Sigmoid colon (tissue), 7 donors: ENCODE data around the gene DUSP14. TPM values are rescaled to one million over a fixed set of nuclear protein-coding genes. Genes with fewer than 3 reads are reported as not detected.

Experiments used
- DNase-seq: peaks from one replicate; pipeline ENCODE4 v3.0.0-alpha.2; 2019
- H3K27ac ChIP-seq, 4 donors: fragments of 200-600 bp; sonication (generic); one replicate each; pipeline ENCODE4 v1.5.1; 2016 to 2019; ENCODE audit warnings: mild to moderate bottlenecking in 1 of 4
- H3K27me3 ChIP-seq, 3 donors: fragments of 200-600 bp; sonication (generic); one replicate each; pipeline ENCODE4 v1.5.1; 2019; ENCODE audit warnings: mild to moderate bottlenecking in 1 of 3
- H3K36me3 ChIP-seq, 4 donors: fragments of 200-600 bp; sonication (generic); one replicate each; pipeline ENCODE4 v1.5.1; 2016 to 2019
- H3K4me1 ChIP-seq, 4 donors: fragments of 200-600 bp; sonication (generic); one replicate each; pipeline ENCODE4 v1.5.1; 2017 to 2019
- H3K4me3 ChIP-seq, 4 donors: fragments of 200-600 bp; sonication (generic); one replicate each; pipeline ENCODE4 v1.5.1; 2017 to 2019; ENCODE audit warnings: mild to moderate bottlenecking in 2 of 4, moderate library complexity in 1 of 4
- H3K9me3 ChIP-seq, 4 donors: fragments of 200-600 bp in 3 of 4; sonication (generic) in 3 of 4; one replicate each; pipeline versions ENCODE4 v1.5.1 to v1.6.1; 2013 to 2019
- EP300 ChIP-seq, 4 donors: sonication (generic); formaldehyde crosslinking; IDR thresholded peaks; one replicate each; pipeline ENCODE4 v1.6.1; 2017; ENCODE audit warnings: antibody characterized with exemption in 4 of 4
- POLR2A ChIP-seq, 2 donors: fragments of 450-650 bp; IDR thresholded peaks; one replicate each; pipeline ENCODE4 v1.6.1; 2016; ENCODE audit warnings: antibody characterized with exemption in 2 of 2, mild to moderate bottlenecking in 2 of 2, moderate library complexity in 2 of 2
- POLR2AphosphoS5 ChIP-seq, 4 donors: sonication (generic); formaldehyde crosslinking; IDR thresholded peaks; one replicate each; pipeline ENCODE4 v1.6.1; 2017; ENCODE audit warnings: antibody characterized with exemption in 4 of 4
- WGBS, 2 donors: extraction: QIAGEN DNeasy Blood & Tissue Kit; methylation state at CpG; one replicate each; pipeline ENCODE4 v1.1.7; 2013; 5-methylcytosine and 5-hydroxymethylcytosine counted together
- intact Hi-C: fragments of 100-400 bp; cut with DNase I; formaldehyde crosslinking; loops from one replicate; pipeline ENCODE4 v1.15.1; 2023
- polyA plus RNA-seq, 3 donors: library from polyadenylated mRNA; stranded (reverse); fragments of 200-250 nt; gene quantifications; one replicate each; pipeline ENCODE4 v1.2.3, GENCODE V29; 2013
- total RNA-seq, 4 donors: library from RNA; depleted of rRNA; stranded (reverse); fragments of >200 nt; gene quantifications; one replicate each; pipeline ENCODE4 v1.1.0, GENCODE V29; 2016
- TF ChIP-seq, protein P1 (sequence below), 4 experiments: fragments of 450-650 bp in 3 of 4; fragments of 200-600 bp in 1 of 4; IDR thresholded peaks; one replicate each; pipeline ENCODE4 v1.5.1; 2016 to 2019; ENCODE audit warnings: antibody characterized with exemption in 4 of 4, mild to moderate bottlenecking in 3 of 4, moderate library complexity in 2 of 4
- donor health status: healthy with polysubstance abuse.
- donor health status: Bipolar disorder and iron deficiency.
- donor health status: healthy.

DUSP14 gene
- total and polyA plus RNA-seq, 7 donors = 1.2 to 25.2 (median 18.5) TPM

DNA sequence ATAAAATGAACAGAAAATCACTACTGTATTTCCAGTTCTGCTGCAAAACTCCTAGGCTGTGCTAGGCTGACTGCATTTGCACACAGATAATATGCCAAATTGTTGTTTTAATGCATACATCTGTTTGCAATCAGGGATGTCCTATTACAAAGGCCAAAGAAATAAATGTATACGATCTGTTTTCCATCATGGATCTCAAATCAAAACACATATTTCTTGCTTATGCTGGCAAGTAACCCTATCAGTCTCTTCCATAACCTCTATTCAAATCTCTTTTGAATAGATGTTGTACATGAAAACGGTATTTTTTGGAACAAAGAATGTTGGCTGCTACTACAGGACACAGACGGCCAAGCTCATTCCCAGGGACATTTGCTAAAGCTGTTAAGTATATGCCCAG, 56.6 kb downstream of the DUSP14 start:
- no peak for DNase-seq
- WGBS, 2 donors = 25 to 60% methylated on average over 3 of the region's 3 CpGs
- Histone ChIP-seq H3K27me3 (no peaks in the 10 kb centered on the region), H3K4me3 (no peak overlapping the region), H3K9me3 (no peaks in the 10 kb centered on the region), H3K27ac (no peak overlapping the region), H3K36me3 (peaks cover 3 to 13% (median 9%) of the 10 kb centered on the region in 4 donors), H3K4me1 (peaks cover 0 to 23% (median 11%) of the 10 kb centered on the region in 4 donors)
- TF ChIP-seq POLR2AphosphoS5 (IDR thresholded peaks at IDR 0.05) (no peak), EP300 (IDR thresholded peaks at IDR 0.05) (no peak), POLR2A (IDR thresholded peaks at IDR 0.05) (no peak)
- TF ChIP-seq, protein P1, sequence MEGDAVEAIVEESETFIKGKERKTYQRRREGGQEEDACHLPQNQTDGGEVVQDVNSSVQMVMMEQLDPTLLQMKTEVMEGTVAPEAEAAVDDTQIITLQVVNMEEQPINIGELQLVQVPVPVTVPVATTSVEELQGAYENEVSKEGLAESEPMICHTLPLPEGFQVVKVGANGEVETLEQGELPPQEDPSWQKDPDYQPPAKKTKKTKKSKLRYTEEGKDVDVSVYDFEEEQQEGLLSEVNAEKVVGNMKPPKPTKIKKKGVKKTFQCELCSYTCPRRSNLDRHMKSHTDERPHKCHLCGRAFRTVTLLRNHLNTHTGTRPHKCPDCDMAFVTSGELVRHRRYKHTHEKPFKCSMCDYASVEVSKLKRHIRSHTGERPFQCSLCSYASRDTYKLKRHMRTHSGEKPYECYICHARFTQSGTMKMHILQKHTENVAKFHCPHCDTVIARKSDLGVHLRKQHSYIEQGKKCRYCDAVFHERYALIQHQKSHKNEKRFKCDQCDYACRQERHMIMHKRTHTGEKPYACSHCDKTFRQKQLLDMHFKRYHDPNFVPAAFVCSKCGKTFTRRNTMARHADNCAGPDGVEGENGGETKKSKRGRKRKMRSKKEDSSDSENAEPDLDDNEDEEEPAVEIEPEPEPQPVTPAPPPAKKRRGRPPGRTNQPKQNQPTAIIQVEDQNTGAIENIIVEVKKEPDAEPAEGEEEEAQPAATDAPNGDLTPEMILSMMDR (IDR thresholded peaks at IDR 0.05) = no peak
- intact Hi-C loops = no loop called here

DNA sequence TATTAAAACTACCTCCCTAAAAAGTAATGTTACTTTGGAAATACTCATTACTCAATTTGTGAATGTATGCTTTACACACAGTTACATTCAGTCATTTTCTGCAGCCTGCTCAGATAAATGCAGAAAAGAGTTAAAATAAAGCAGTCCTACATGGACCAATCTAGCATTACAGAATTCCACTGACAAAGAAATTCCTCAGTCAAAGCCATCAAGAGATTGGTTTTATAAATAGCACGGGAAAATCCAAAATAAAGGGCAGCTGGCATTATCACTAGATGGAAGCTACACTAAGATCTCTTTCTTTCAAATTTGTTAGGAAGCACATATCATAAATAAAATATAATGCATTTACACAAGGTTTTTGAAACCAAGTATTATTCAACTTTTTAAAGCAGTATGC, 58.3 kb downstream of the DUSP14 start:
- intact Hi-C loops = no loop called here
- no peaks in the 10 kb centered on the region for H3K9me3 ChIP-seq
- H3K27ac ChIP-seq = no peak overlapping the region
- no peak overlapping the region for H3K4me3 ChIP-seq
- no peak for TF ChIP-seq POLR2AphosphoS5 (IDR thresholded peaks at IDR 0.05)
- TF ChIP-seq, protein P1 (IDR thresholded peaks at IDR 0.05) = no peak
- TF ChIP-seq POLR2A (IDR thresholded peaks at IDR 0.05) = no peak
- TF ChIP-seq EP300 (IDR thresholded peaks at IDR 0.05) = no peak
- no peak for DNase-seq
- peaks cover 0 to 8% (median under 1%) of the 10 kb centered on the region in 4 donors for H3K36me3 ChIP-seq
- peaks cover 0 to 26% (median 11%) of the 10 kb centered on the region in 4 donors for H3K4me1 ChIP-seq
- no peaks in the 10 kb centered on the region for H3K27me3 ChIP-seq
- WGBS, 2 donors = 92 to 94% methylated on average over 1 of the region's 1 CpG

DNA sequence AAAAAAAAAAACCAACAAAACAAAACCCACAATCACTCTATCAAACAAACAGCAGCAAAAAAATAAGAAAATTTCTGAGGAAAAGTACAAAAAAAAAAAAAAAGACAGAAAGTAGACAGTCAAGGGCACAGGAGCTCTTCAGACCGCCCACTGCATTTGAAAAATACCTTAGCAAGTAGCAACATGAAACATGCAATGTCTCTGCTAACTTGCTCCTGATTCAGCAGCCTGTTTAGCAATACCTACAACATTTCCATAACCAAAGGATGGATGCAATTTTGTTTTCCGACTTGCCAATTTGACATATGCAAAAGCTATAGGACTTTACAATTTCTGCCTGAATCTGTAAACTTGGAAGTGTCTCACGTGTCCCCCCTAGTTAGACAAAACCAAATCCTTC, 62.1 kb downstream of the DUSP14 start:
- TF ChIP-seq POLR2A (IDR thresholded peaks at IDR 0.05) = no peak
- TF ChIP-seq, protein P1 (IDR thresholded peaks at IDR 0.05) = no peak
- no peak for TF ChIP-seq EP300 (IDR thresholded peaks at IDR 0.05)
- TF ChIP-seq POLR2AphosphoS5 (IDR thresholded peaks at IDR 0.05) = no peak
- no peaks in the 10 kb centered on the region for H3K27me3 ChIP-seq
- WGBS, 2 donors = 93 to 97% methylated on average over 3 of the region's 3 CpGs
- H3K9me3 ChIP-seq = no peaks in the 10 kb centered on the region
- no peak overlapping the region for H3K4me3 ChIP-seq
- H3K4me1 ChIP-seq = peaks cover 0 to 12% (median 4%) of the 10 kb centered on the region in 4 donors
- no peak for DNase-seq
- peaks cover 6 to 22% (median 11%) of the 10 kb centered on the region in 4 donors for H3K36me3 ChIP-seq
- no peak overlapping the region for H3K27ac ChIP-seq
- intact Hi-C loops = no loop called here

DNA sequence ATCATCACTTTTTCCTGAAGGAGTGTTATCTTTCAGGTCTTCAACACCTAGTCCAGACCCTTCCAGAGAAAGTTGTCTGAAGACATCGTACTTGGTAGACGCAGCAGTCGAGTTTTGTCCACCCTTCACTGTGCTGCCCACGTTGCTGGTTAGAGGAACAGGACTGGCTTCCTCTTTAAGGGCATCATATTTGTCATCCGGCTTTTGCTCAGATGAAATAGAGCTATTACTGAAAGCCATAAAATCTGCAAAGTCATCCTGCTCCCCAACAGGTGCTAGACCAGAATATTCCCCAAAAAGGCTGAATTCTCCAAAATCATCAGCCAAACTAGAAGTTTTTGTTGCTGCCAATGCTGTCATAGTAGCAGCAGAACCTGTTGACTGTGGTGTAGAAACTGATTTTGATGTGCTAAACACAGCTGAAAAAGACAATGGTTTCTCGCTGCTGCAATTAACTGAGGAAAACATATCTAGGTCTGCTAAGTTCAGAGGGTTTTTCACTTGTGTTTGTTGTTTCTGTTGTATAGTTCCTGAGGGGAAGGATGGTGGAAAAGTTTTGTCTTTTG, 63.8 kb downstream of the DUSP14 start:
- DNase-seq = no peak
- H3K4me3 ChIP-seq = no peak overlapping the region
- no peaks in the 10 kb centered on the region for H3K27me3 ChIP-seq
- no peak for TF ChIP-seq POLR2AphosphoS5 (IDR thresholded peaks at IDR 0.05)
- TF ChIP-seq, protein P1 (IDR thresholded peaks at IDR 0.05) = no peak
- TF ChIP-seq EP300 (IDR thresholded peaks at IDR 0.05) = no peak
- TF ChIP-seq POLR2A (IDR thresholded peaks at IDR 0.05) = no peak
- no peak overlapping the region for H3K27ac ChIP-seq
- peaks cover 6 to 39% (median 15%) of the 10 kb centered on the region in 4 donors for H3K36me3 ChIP-seq
- no peaks in the 10 kb centered on the region for H3K9me3 ChIP-seq
- intact Hi-C loops = no loop called here
- WGBS, 2 donors = 75 to 88% methylated on average over 6 of the region's 6 CpGs
- H3K4me1 ChIP-seq = peaks cover 0 to 6% (median 1%) of the 10 kb centered on the region in 4 donors

DNA sequence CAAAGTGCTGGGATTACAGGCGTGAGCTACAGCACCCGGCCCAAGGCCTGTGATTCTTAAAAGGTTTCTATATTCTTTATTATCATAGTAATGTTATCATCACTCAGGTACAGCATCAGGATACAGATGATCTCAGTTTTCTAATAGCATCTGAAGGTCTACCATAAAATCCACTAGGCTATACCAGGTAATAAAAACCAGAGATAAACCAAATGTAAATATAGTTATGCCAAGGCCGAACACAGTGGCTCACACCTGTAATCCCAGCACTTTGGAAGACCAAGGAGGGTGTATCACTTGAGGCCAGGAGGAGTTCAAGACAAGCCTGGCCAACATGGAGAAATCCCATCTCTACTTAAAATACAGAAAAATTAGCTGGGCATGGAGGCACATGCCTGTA, 65.7 kb downstream of the DUSP14 start:
- Histone ChIP-seq H3K36me3 (peaks cover 11 to 58% (median 29%) of the 10 kb centered on the region in 4 donors), H3K9me3 (no peaks in the 10 kb centered on the region), H3K27ac (no peak overlapping the region), H3K4me1 (peaks cover 0 to 6% (median 1%) of the 10 kb centered on the region in 4 donors), H3K27me3 (no peaks in the 10 kb centered on the region), H3K4me3 (no peak overlapping the region)
- no peak for DNase-seq
- TF ChIP-seq, protein P1 (IDR thresholded peaks at IDR 0.05) = no peak
- no peak for TF ChIP-seq POLR2AphosphoS5 (IDR thresholded peaks at IDR 0.05)
- no peak for TF ChIP-seq POLR2A (IDR thresholded peaks at IDR 0.05)
- no peak for TF ChIP-seq EP300 (IDR thresholded peaks at IDR 0.05)
- 24 to 80% methylated on average over 3 of the region's 3 CpGs for WGBS, 2 donors
- intact Hi-C loops = no loop called here
